Neural progenitor cell (in vitro differentiated cells): ENCODE results near the gene TRABD2B. TPM values are rescaled to one million over a fixed set of nuclear protein-coding genes. Genes with fewer than 3 reads are reported as not detected.

Experiments
- DNase-seq: peaks from one replicate; pipeline ENCODE4 v3.0.0-alpha.2; 2016; ENCODE audit warnings: low spot score
- H2AFZ ChIP-seq: fragments of 200-600 bp; sonication (generic); replicated peaks from 2 replicates; pipeline ENCODE4 v1.6.1; 2016; ENCODE audit warnings: antibody characterized with exemption
- H3F3A ChIP-seq: fragments of 200-600 bp; sonication (generic); 2 replicates; pipeline ENCODE4 v1.6.1; 2016; ENCODE audit warnings: antibody characterized with exemption, low read depth
- H3K27ac ChIP-seq: fragments of 200-600 bp; sonication (generic); 2 replicates; pipeline ENCODE4 v1.5.1; 2016; ENCODE audit warnings: mild to moderate bottlenecking
- H3K27me3 ChIP-seq: fragments of 200-600 bp; sonication (generic); 2 replicates; pipeline ENCODE4 v1.6.1; 2016; ENCODE audit warnings: mild to moderate bottlenecking, moderate library complexity
- H3K36me3 ChIP-seq: fragments of 200-600 bp; sonication (generic); 2 replicates; pipeline ENCODE4 v1.5.1; 2016
- H3K4me1 ChIP-seq: fragments of 200-600 bp; sonication (generic); 2 replicates; pipeline ENCODE4 v1.6.1; 2016; ENCODE audit warnings: mixed run types
- H3K4me2 ChIP-seq: fragments of 200-600 bp; sonication (generic); 2 replicates; pipeline ENCODE4 v1.6.1; 2016
- H3K4me3 ChIP-seq: fragments of 200-600 bp; sonication (generic); 2 replicates; pipeline ENCODE4 v1.5.1; 2016
- H3K79me2 ChIP-seq: fragments of 200-600 bp; sonication (generic); 2 replicates; pipeline ENCODE4 v1.6.1; 2016; ENCODE audit warnings: low read depth
- H3K9ac ChIP-seq: fragments of 200-600 bp; sonication (generic); 2 replicates; pipeline ENCODE4 v1.6.1; 2016
- H3K9me3 ChIP-seq: fragments of 200-600 bp; sonication (generic); 2 replicates; pipeline ENCODE4 v1.5.1; 2016; ENCODE audit warnings: low read depth
- H4K20me1 ChIP-seq: fragments of 200-600 bp; sonication (generic); 2 replicates; pipeline ENCODE4 v1.6.1; 2016; ENCODE audit warnings: low read depth
- H3K27ac Mint-ChIP-seq: 3 replicates; pipeline ENCODE4 v1.8.0; 2021; ENCODE audit warnings: mixed read lengths
- H3K27me3 Mint-ChIP-seq: 2 replicates; pipeline ENCODE4 v1.8.0; 2022; ENCODE audit warnings: low read depth, mild to moderate bottlenecking, inconsistent platforms, moderate library complexity, mixed read lengths; ENCODE audit not compliant: insufficient read depth
- H3K36me3 Mint-ChIP-seq: 3 replicates; pipeline ENCODE4 v1.8.0; 2021; ENCODE audit warnings: mixed read lengths
- H3K4me1 Mint-ChIP-seq: 3 replicates; pipeline ENCODE4 v1.8.0; 2021; ENCODE audit warnings: mixed read lengths
- H3K4me3 Mint-ChIP-seq: 3 replicates; pipeline ENCODE4 v1.8.0; 2021; ENCODE audit warnings: mild to moderate bottlenecking, moderate library complexity, mixed read lengths
- H3K9me3 Mint-ChIP-seq: 3 replicates; pipeline ENCODE4 v1.8.0; 2020; ENCODE audit warnings: mixed read lengths
- EZH2 ChIP-seq: fragments of 200-600 bp; sonication (generic); IDR thresholded peaks from 2 replicates; pipeline ENCODE4 v1.6.1; 2017; ENCODE audit warnings: antibody characterized with exemption, mild to moderate bottlenecking, moderate library complexity
- EZH2phosphoT487 ChIP-seq: fragments of 200-600 bp; sonication (generic); IDR thresholded peaks from 2 replicates; pipeline ENCODE4 v1.6.1; 2017; ENCODE audit warnings: antibody characterized with exemption
- total RNA-seq: library from RNA; depleted of rRNA; stranded (reverse); fragments of >200 nt; gene quantifications from 2 replicates; pipeline ENCODE4 v1.2.3, GENCODE V29; 2015; ENCODE audit warnings: low replicate concordance
- TF ChIP-seq, protein P1 (sequence below): fragments of 200-600 bp; sonication (generic); IDR thresholded peaks from 2 replicates; pipeline ENCODE4 v1.5.1; 2017; ENCODE audit warnings: antibody characterized with exemption, mild to moderate bottlenecking

TRABD2B gene
- total RNA-seq, 1 donor from 2014 or later = 0.09 TPM

DNA sequence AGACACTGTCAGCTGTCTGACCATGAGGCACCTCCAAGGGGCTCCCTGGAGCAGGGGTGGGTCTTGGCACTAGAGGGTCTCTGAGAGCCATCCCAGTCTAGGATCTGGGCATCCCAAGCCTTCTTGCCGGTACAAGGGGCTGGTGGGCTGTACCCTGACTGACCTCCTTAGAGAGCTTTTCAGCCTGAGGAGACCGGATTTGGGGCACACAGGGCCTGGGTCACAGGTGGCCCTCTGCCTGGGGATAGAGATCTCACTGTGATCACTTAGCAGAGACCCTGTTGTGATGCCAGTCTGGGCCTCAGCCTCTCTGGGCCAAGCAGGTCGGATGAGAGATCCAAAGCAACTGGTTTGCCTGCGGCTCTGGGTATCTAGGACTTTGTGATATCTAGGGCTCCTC, 227.2 kb downstream of the TRABD2B start:
- DNase-seq = no peak

DNA sequence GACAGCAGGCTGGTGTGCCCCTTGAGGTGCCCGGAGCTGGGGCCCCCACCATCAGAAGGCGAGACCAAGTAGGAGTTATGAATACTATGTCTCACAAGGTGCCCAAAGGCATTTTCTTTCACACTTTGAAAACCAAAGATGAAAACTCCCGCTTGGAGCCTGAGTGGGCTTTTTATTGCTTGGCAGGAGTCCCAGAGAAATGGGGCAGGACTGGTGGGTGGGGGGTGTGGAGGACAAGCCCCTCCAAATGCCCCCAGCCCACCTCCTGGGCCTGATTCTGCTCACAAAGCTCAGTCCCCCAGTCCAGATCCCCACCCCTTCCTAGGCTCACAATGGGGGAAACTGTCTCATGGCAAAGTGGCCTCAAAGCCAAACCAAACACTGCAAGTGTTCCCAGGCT, 227.9 kb downstream of the TRABD2B start:
- Mint-ChIP-seq H3K36me3 (peaks cover 14% of the 10 kb centered on the region), H3K27ac (no peak overlapping the region), H3K9me3 (no peaks in the 10 kb centered on the region), H3K4me1 (peaks cover 10% of the 10 kb centered on the region), H3K27me3 (peaks cover 9% of the 10 kb centered on the region), H3K4me3 (no peak overlapping the region)
- no peak overlapping the region for H3K27ac ChIP-seq
- no peak overlapping the region for H3K4me3 ChIP-seq
- no peaks in the 10 kb centered on the region for H3K36me3 ChIP-seq
- no peaks in the 10 kb centered on the region for H3K9me3 ChIP-seq
- H3K9ac ChIP-seq = no peak overlapping the region
- no peaks in the 10 kb centered on the region for H3K79me2 ChIP-seq
- no peaks in the 10 kb centered on the region for H3F3A ChIP-seq
- no peak for DNase-seq
- TF ChIP-seq EZH2phosphoT487 = no peak
- no peak for TF ChIP-seq EZH2
- TF ChIP-seq, protein P1, sequence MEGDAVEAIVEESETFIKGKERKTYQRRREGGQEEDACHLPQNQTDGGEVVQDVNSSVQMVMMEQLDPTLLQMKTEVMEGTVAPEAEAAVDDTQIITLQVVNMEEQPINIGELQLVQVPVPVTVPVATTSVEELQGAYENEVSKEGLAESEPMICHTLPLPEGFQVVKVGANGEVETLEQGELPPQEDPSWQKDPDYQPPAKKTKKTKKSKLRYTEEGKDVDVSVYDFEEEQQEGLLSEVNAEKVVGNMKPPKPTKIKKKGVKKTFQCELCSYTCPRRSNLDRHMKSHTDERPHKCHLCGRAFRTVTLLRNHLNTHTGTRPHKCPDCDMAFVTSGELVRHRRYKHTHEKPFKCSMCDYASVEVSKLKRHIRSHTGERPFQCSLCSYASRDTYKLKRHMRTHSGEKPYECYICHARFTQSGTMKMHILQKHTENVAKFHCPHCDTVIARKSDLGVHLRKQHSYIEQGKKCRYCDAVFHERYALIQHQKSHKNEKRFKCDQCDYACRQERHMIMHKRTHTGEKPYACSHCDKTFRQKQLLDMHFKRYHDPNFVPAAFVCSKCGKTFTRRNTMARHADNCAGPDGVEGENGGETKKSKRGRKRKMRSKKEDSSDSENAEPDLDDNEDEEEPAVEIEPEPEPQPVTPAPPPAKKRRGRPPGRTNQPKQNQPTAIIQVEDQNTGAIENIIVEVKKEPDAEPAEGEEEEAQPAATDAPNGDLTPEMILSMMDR = no peak
- H3K4me1 ChIP-seq = peaks cover 6% of the 10 kb centered on the region
- no peaks in the 10 kb centered on the region for H3K27me3 ChIP-seq
- no peak overlapping the region for H3K4me2 ChIP-seq
- H4K20me1 ChIP-seq = no peaks in the 10 kb centered on the region
- no peak overlapping the region for H2AFZ ChIP-seq

More for the DNA sequence above, 227.2 kb downstream of the TRABD2B start:
- peaks cover 9% of the 10 kb centered on the region for H3K27me3 Mint-ChIP-seq
- no peaks in the 10 kb centered on the region for H3K79me2 ChIP-seq
- no peak for TF ChIP-seq EZH2phosphoT487
- peaks cover 10% of the 10 kb centered on the region for H3K4me1 Mint-ChIP-seq
- peaks cover 15% of the 10 kb centered on the region for H3K36me3 Mint-ChIP-seq
- H3K9ac ChIP-seq = no peak overlapping the region
- H3K4me1 ChIP-seq = peaks cover 5% of the 10 kb centered on the region
- no peaks in the 10 kb centered on the region for H3K9me3 ChIP-seq
- H3K4me3 ChIP-seq = no peak overlapping the region
- H3K27me3 ChIP-seq = no peaks in the 10 kb centered on the region
- no peak overlapping the region for H2AFZ ChIP-seq
- H3K27ac Mint-ChIP-seq = no peak overlapping the region
- no peaks in the 10 kb centered on the region for H3K9me3 Mint-ChIP-seq
- no peak overlapping the region for H3K4me2 ChIP-seq
- no peak overlapping the region for H3K27ac ChIP-seq
- H3K36me3 ChIP-seq = no peaks in the 10 kb centered on the region
- no peaks in the 10 kb centered on the region for H4K20me1 ChIP-seq
- no peaks in the 10 kb centered on the region for H3F3A ChIP-seq
- H3K4me3 Mint-ChIP-seq = no peak overlapping the region

DNA sequence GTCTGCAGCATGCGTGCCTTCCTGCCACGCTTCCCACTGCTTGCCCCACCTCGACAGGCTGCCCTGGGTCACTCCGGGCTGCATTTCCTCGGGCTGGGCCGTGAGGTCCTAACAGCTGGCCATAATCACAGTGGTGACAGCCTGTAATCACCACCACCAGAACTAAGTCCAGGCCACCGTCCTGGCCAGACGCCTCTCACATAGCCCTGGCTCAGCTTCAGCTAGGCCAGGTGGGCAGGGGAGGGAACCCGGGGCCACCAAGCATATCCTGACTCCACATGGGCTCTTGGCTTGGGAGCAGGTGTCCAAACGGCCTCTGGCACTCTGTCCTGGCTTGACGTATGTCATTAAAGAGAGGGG, 229.5 kb downstream of the TRABD2B start:
- Mint-ChIP-seq H3K4me1 (peaks cover 10% of the 10 kb centered on the region), H3K27ac (no peak overlapping the region), H3K36me3 (peaks cover 10% of the 10 kb centered on the region), H3K27me3 (peaks cover 10% of the 10 kb centered on the region), H3K4me3 (no peak overlapping the region), H3K9me3 (no peaks in the 10 kb centered on the region)
- no peaks in the 10 kb centered on the region for H3K9me3 ChIP-seq
- H3K4me1 ChIP-seq = peaks cover 6% of the 10 kb centered on the region
- H3K36me3 ChIP-seq = no peaks in the 10 kb centered on the region
- H3K27me3 ChIP-seq = no peaks in the 10 kb centered on the region
- no peaks in the 10 kb centered on the region for H3K79me2 ChIP-seq
- no peak overlapping the region for H3K4me2 ChIP-seq
- no peaks in the 10 kb centered on the region for H3F3A ChIP-seq
- DNase-seq = no peak
- no peak overlapping the region for H3K27ac ChIP-seq
- TF ChIP-seq EZH2 = no peak
- no peak for TF ChIP-seq EZH2phosphoT487
- TF ChIP-seq, protein P1 = no peak
- no peaks in the 10 kb centered on the region for H4K20me1 ChIP-seq
- H3K4me3 ChIP-seq = no peak overlapping the region
- H2AFZ ChIP-seq = no peak overlapping the region
- H3K9ac ChIP-seq = no peak overlapping the region

DNA sequence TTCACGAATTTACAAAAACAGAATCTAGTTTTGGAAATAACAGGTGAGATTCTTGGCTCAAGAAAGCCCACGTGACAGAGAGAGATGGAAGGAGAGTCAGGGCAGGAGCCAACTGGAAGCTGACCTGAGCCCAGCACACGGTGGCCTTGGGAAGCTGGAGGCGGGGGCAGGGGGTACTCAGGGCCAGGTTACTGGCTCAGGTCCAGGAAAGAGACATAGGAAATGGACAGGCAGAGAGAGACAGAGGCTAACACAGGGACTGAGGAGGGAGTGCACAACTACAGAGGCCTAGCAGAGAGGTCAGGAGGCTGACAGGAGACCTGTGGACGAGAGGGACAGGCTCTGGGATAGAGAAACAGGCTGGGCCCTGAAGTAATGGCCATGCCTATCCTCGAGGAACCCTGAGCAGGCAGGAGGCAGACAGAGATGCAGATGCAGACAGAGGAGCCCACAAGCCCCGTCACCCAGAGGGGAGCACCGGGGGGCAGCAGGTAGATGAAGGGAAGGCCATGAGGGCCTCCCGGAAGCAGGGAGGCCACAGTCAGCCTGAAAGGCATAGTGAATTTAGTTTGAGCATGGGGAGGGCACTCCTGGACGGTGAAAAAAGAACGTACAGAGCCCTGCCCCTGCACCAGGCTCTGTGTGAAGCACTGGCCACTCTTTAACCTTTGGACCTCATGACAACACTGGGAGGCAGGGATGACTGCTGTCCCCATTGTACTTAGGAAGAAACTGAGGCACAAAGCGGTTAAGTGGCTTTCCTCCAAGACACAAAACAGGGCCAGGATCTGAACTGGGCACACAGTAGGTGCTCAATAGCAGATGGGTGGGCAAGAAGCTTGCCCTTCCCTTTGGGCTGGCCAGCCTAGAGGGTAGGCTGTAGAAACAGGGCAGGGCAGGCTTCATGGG, 230.1 kb downstream of the TRABD2B start:
- Mint-ChIP-seq H3K4me1 (peaks cover 10% of the 10 kb centered on the region), H3K27ac (peak overlapping the region; percentile 78), H3K36me3 (peaks cover 10% of the 10 kb centered on the region), H3K9me3 (no peaks in the 10 kb centered on the region), H3K27me3 (peaks cover 10% of the 10 kb centered on the region), H3K4me3 (peak overlapping the region; percentile 5)
- Histone ChIP-seq H3K4me1 (peaks cover 6% of the 10 kb centered on the region), H3K9ac (no peak overlapping the region), H3K4me3 (no peak overlapping the region), H2AFZ (no peak overlapping the region), H3K36me3 (no peaks in the 10 kb centered on the region), H3F3A (no peaks in the 10 kb centered on the region), H4K20me1 (no peaks in the 10 kb centered on the region), H3K79me2 (no peaks in the 10 kb centered on the region), H3K9me3 (no peaks in the 10 kb centered on the region), H3K27me3 (no peaks in the 10 kb centered on the region), H3K27ac (no peak overlapping the region), H3K4me2 (no peak overlapping the region)
- DNase-seq = no peak
- no peak for TF ChIP-seq EZH2
- TF ChIP-seq, protein P1 = no peak
- no peak for TF ChIP-seq EZH2phosphoT487
